PC-3 (cell line): ENCODE data around the gene RERE. TPM values are rescaled to one million over a fixed set of nuclear protein-coding genes. Genes with fewer than 3 reads are reported as not detected.

Experiments
- ATAC-seq: fragments of 200-7000 bp; cut with Tn5 transposase; 2 replicates; pipeline ENCODE4 v1.9.1; 2020; ENCODE audit warnings: mild to moderate bottlenecking, moderate library complexity
- BruUV-seq: library from RNA; stranded (reverse); fragments of 400-500 nt; replicated peaks from 2 replicates; lab custom pipeline; 2021; lab: Mats Ljungman, UMichigan
- CTCF ChIA-PET: fragments of 300-600 bp; sonication (Branson Sonifier 250); formaldehyde crosslinking; loops from one replicate; lab custom pipeline; 2022; ENCODE audit warnings: antibody characterized with exemption; lab: Charles Lee
- POLR2A ChIA-PET: fragments of 300-600 bp; sonication (Branson Sonifier 250); formaldehyde crosslinking; loops from one replicate; lab custom pipeline; 2022; ENCODE audit warnings: antibody characterized with exemption; ENCODE audit not compliant: unreplicated experiment; lab: Charles Lee
- DNase-seq: peaks from one replicate; pipeline ENCODE4 v3.0.0-alpha.2; 2015
- H2AFZ ChIP-seq: fragments of 300-600 bp; sonication (generic); 2 replicates; pipeline ENCODE4 v1.6.0; 2016; ENCODE audit warnings: antibody characterized with exemption, low read length
- H3F3A ChIP-seq: fragments of 300-600 bp; sonication (generic); one replicate; pipeline ENCODE4 v1.6.0; 2017; ENCODE audit warnings: antibody characterized with exemption, low read length, control low read depth, mild to moderate bottlenecking; ENCODE audit not compliant: unreplicated experiment
- H3K27ac ChIP-seq: fragments of 300-600 bp; sonication (generic); 2 replicates; pipeline ENCODE4 v1.5.1; 2016; ENCODE audit warnings: mild to moderate bottlenecking, low read length
- H3K27me3 ChIP-seq: fragments of 300-600 bp; sonication (generic); 2 replicates; pipeline ENCODE4 v1.6.1; 2016; ENCODE audit warnings: low read length, mixed read lengths
- H3K36me3 ChIP-seq: fragments of 300-600 bp; sonication (generic); 2 replicates; pipeline ENCODE4 v1.6.1; 2016; ENCODE audit warnings: low read depth, mixed run types, low read length, mixed read lengths
- H3K4me1 ChIP-seq: fragments of 300-600 bp; sonication (generic); 2 replicates; pipeline ENCODE4 v1.5.1; 2016; ENCODE audit warnings: low read length; ENCODE audit not compliant: insufficient read depth
- H3K4me2 ChIP-seq: fragments of 300-600 bp; sonication (generic); 2 replicates; pipeline ENCODE4 v1.6.0; 2016; ENCODE audit warnings: low read length
- H3K4me3 ChIP-seq: fragments of 300-600 bp; sonication (generic); 2 replicates; pipeline ENCODE4 v1.5.1; 2016; ENCODE audit warnings: mild to moderate bottlenecking, low read length, mixed read lengths
- H3K79me2 ChIP-seq: fragments of 300-600 bp; sonication (generic); 2 replicates; pipeline ENCODE4 v1.6.1; 2017; ENCODE audit warnings: low read length, mixed read lengths
- H3K9ac ChIP-seq: fragments of 300-600 bp; sonication (generic); 2 replicates; pipeline ENCODE4 v1.6.0; 2016; ENCODE audit warnings: mild to moderate bottlenecking, low read length
- H3K9me2 ChIP-seq: fragments of 300-600 bp; sonication (generic); replicated peaks from 2 replicates; pipeline ENCODE4 v1.6.1; 2016; ENCODE audit warnings: mixed run types, low read length, mixed read lengths
- H3K9me3 ChIP-seq: fragments of 300-600 bp; sonication (generic); 2 replicates; pipeline ENCODE4 v1.6.1; 2016; ENCODE audit warnings: low read length, mixed read lengths
- H4K20me1 ChIP-seq: fragments of 300-600 bp; sonication (generic); 2 replicates; pipeline ENCODE4 v1.6.1; 2016; ENCODE audit warnings: low read length, mixed read lengths
- EZH2 ChIP-seq: fragments of 300-600 bp; sonication (generic); IDR thresholded peaks from one replicate; pipeline ENCODE4 v1.6.1; 2017; ENCODE audit warnings: antibody characterized with exemption, mild to moderate bottlenecking, low read length; ENCODE audit not compliant: unreplicated experiment
- EZH2phosphoT487 ChIP-seq: fragments of 300-600 bp; sonication (generic); IDR thresholded peaks from 2 replicates; pipeline ENCODE4 v1.6.1; 2018; ENCODE audit warnings: mild to moderate bottlenecking, antibody characterized with exemption, low read length, borderline replicate concordance
- intact Hi-C: fragments of 100-400 bp; cut with micrococcal nuclease; formaldehyde crosslinking; loops from 2 replicates; pipeline ENCODE4 v1.9.0; 2023
- total RNA-seq: library from RNA; depleted of rRNA; stranded (reverse); fragments of >200 nt; gene quantifications from 2 replicates; pipeline ENCODE4 v1.2.3, GENCODE V29; 2014
- TF ChIP-seq, protein P1 (sequence below): fragments of 300-600 bp; sonication (generic); conservative IDR thresholded peaks from 2 replicates; pipeline ENCODE4 v1.5.1; 2017; ENCODE audit warnings: antibody characterized with exemption, low read depth, mild to moderate bottlenecking, low read length

The RERE gene
- total RNA-seq, 1 experiment from 2014 or later, result 24.2 TPM

DNA sequence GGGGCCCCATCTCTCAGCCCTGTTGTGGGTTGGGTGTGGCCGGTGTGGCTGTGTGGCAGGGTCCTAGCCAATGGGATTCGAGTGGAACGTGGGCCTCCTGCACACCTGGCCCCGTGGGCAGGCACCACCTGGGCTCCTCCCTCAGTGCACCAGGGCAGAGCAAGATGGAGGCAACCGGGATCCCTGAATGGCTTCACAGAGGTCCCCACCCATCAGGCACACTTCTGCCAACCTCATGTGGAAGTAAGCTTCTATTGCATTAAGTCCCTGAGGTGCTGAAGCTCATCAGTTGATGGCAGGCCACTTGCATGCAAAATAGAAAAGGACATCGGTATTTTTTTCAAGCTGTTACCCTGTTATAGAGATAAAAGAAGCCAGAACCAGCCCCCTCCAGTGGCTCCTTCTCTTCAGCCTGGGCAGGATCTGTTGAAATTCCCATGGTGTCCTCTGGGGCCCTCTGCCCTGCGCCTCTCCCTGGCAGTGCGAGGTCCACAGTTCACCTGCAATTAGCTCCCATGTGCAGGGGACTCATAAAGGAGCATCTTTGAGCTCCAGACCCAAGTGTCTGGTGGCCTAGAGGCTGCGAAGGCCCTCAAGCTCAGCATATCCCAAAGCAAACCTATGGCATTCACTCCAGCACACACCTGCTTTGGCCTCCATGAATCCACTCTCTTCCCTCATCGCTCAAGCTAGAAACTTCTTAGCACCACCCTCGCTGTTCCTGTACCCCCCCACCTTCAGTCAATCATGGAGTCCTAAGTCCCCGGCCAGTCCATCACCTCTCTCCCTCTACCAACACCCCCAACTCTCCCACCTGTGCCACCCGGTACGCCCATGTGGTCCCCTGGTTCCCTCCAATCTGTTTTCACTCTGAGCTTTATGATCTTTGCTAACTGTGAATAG is 501.6 kb downstream of the RERE start:
- ChIA-PET CTCF (interaction anchor here (0.6 to 2.2 kb wide), 3 partner anchors 218 to 341 kb away, joined by 3 to 11 read pairs (median 9); no protein-coding TSS in a partner anchor), POLR2A (interaction anchor here (0.6 to 0.7 kb wide), 2 partner anchors 112 to 130 kb away, joined by 3 read pairs; no protein-coding TSS in a partner anchor)
- H3K27ac ChIP-seq, result no peak overlapping the region
- H3K4me3 ChIP-seq, result no peak overlapping the region
- no peak overlapping the region for H3K4me2 ChIP-seq
- H3K36me3 ChIP-seq, result no peaks in the 10 kb centered on the region
- BruUV-seq, result no TSS peak
- H2AFZ ChIP-seq, result no peak overlapping the region
- TF ChIP-seq, protein P1, sequence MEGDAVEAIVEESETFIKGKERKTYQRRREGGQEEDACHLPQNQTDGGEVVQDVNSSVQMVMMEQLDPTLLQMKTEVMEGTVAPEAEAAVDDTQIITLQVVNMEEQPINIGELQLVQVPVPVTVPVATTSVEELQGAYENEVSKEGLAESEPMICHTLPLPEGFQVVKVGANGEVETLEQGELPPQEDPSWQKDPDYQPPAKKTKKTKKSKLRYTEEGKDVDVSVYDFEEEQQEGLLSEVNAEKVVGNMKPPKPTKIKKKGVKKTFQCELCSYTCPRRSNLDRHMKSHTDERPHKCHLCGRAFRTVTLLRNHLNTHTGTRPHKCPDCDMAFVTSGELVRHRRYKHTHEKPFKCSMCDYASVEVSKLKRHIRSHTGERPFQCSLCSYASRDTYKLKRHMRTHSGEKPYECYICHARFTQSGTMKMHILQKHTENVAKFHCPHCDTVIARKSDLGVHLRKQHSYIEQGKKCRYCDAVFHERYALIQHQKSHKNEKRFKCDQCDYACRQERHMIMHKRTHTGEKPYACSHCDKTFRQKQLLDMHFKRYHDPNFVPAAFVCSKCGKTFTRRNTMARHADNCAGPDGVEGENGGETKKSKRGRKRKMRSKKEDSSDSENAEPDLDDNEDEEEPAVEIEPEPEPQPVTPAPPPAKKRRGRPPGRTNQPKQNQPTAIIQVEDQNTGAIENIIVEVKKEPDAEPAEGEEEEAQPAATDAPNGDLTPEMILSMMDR, result peak; percentile 46
- no peak for TF ChIP-seq EZH2
- TF ChIP-seq EZH2phosphoT487, result no peak
- peaks cover 29% of the 10 kb centered on the region for H3K4me1 ChIP-seq
- no peaks in the 10 kb centered on the region for H3K27me3 ChIP-seq
- ATAC-seq (peak; percentile 25; the same call in 1 of the 2 replicates), DNase-seq (peak; percentile 31)
- no peak overlapping the region for H3K9ac ChIP-seq
- no peaks in the 10 kb centered on the region for H4K20me1 ChIP-seq
- H3K9me3 ChIP-seq, result no peaks in the 10 kb centered on the region
- H3F3A ChIP-seq, result no peaks in the 10 kb centered on the region
- H3K79me2 ChIP-seq, result no peaks in the 10 kb centered on the region
- intact Hi-C loops, result loop anchor here (2.0 kb wide), 2 partner anchors 77 to 103 kb away; no protein-coding TSS in a partner anchor
- H3K9me2 ChIP-seq, result no peaks in the 10 kb centered on the region

DNA sequence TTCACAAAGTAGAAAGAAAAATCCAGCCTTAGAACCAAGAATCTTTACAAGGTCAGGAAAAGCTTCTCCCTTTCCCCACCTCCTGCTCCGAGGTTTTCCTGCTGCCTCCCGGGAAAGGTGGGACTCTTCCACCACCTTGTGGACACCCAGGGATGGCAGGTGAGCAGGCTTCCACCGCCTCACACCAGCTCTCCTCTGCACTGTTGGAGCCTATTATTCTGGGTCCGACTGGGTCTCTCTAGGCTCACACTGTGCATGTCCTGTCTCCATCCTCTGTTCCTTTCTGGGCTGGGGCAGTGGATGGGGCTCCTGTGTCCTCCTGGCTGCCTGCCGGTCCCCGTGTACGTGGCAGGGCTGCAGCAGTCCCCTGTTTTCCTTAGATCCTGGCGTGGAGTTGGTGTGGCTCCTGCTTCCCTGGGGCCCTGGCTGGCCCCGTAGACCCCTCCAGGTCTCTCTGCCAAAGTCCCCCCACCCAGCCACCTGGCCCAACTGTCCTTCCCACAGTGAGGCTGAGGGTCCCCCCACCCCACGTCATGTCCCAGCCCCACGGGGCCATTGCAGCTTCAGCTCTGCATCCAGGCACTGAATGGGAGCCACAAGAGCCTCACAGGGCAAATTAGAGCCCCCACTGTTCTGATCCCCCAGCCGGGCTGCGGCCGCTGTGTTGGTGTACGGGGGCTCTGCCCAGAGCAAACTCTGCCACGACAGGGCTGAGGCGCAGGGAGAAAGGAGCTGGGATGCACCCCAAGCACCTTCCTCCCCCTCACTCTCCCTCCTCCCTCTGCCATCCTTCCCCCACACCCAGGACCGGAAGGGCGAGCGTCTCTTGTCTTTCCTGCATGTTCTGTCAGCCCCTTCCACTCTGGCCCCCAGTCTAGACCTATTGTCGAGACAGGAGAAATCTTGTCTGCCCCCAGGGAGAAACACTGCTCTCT is 502.8 kb downstream of the RERE start:
- H3K9ac ChIP-seq, result peak overlapping the region; percentile 62
- H3K9me2 ChIP-seq, result no peaks in the 10 kb centered on the region

More for the DNA sequence above, 502.8 kb downstream of the RERE start:
- Histone ChIP-seq H3K27me3 (no peaks in the 10 kb centered on the region), H2AFZ (peak overlapping the region; percentile 65), H3K9me3 (no peaks in the 10 kb centered on the region), H3K36me3 (no peaks in the 10 kb centered on the region), H3F3A (no peaks in the 10 kb centered on the region), H3K27ac (peak overlapping the region; percentile 62), H3K79me2 (no peaks in the 10 kb centered on the region), H3K4me1 (peaks cover 29% of the 10 kb centered on the region), H4K20me1 (no peaks in the 10 kb centered on the region), H3K4me2 (peak overlapping the region; percentile 39; the same call in 1 of the 2 replicates), H3K4me3 (no peak overlapping the region)
- peak; percentile 79 for ATAC-seq
- peak; percentile 90 for DNase-seq
- ChIA-PET CTCF (interaction anchor here (0.6 to 2.2 kb wide), 12 partner anchors 29 to 390 kb away, joined by 3 to 12 read pairs (median 7); no protein-coding TSS in a partner anchor), POLR2A (interaction anchor here (0.7 to 0.8 kb wide), 2 partner anchors 55 to 287 kb away, joined by 3 read pairs; no protein-coding TSS in a partner anchor)
- intact Hi-C loops, result loop anchor here (1.0 to 5.0 kb wide), 8 partner anchors 55 to 339 kb away; no protein-coding TSS in a partner anchor
- TF ChIP-seq, protein P1, result peak; percentile 91
- TF ChIP-seq EZH2phosphoT487 (no peak), EZH2 (no peak)
- no TSS peak for BruUV-seq
